K562 (cell line): Measurements from ENCODE around the gene CERS6. TPM values are rescaled to one million over a fixed set of nuclear protein-coding genes. Genes with fewer than 3 reads are reported as not detected.

Experiments
- ATAC-seq: fragments of 200-7000 bp; cut with Tn5 transposase; 3 replicates; pipeline ENCODE4 v1.9.1; 2020; ENCODE audit warnings: moderate library complexity
- BruUV-seq: library from RNA; stranded (reverse); fragments of 400-500 nt; replicated peaks from 2 replicates; lab custom pipeline; 2021; lab: Mats Ljungman, UMichigan
- CTCF ChIA-PET: fragments of 300-600 bp; formaldehyde crosslinking; extraction: SDS; loops from one replicate; lab custom pipeline; 2021; ENCODE audit warnings: low intra/inter-chr PET ratio; lab: Yijun Ruan, JAX
- POLR2A ChIA-PET: fragments of 300-600, 350-650 bp; sonication (Branson Sonifier 250); formaldehyde crosslinking; extraction: SDS; loops from one replicate; lab custom pipeline; 2021; ENCODE audit warnings: antibody characterized with exemption, inconsistent platforms; lab: Yijun Ruan, JAX
- DNase-seq, 4 experiments: peaks; one replicate each; pipeline versions ENCODE4 v3.0.0 to v3.0.0-alpha.2; 2011 to 2018; ENCODE audit warnings: low spot score in 3 of 4, mixed read lengths in 3 of 4; ENCODE audit errors: extremely low read depth in 1 of 4
- FAIRE-seq: peaks from 2 replicates; lab custom pipeline; 2011; peaks lifted over from hg19 to GRCh38; lab: Jason Lieb, UNC
- H2AFZ ChIP-seq: 2 replicates; pipeline ENCODE4 v1.6.0; 2011; ENCODE audit warnings: low read depth, low read length, control low read depth, inconsistent platforms
- H3K27ac ChIP-seq: fragments of 200-600 bp; 3 replicates; pipeline ENCODE4 v1.8.0; 2011; ENCODE audit warnings: low read depth, mild to moderate bottlenecking, control low read depth, inconsistent platforms, low read length, moderate library complexity, mixed read lengths; ENCODE audit errors: extremely low read depth
- H3K27me3 ChIP-seq, 2 experiments: fragments of 300-600 bp in 1 of 2; 2 replicates in 1 of 2; 3 replicates in 1 of 2; pipeline versions ENCODE4 v1.6.0 to v1.8.0; 2011; ENCODE audit warnings: inconsistent platforms in 2 of 2, low read length in 2 of 2, mild to moderate bottlenecking in 1 of 2, mixed read lengths in 1 of 2, moderate library complexity in 1 of 2; ENCODE audit not compliant: control insufficient read depth in 2 of 2, insufficient read depth in 2 of 2
- H3K36me3 ChIP-seq: fragments of 300-600 bp; 3 replicates; pipeline ENCODE4 v1.8.0; 2011; ENCODE audit warnings: mild to moderate bottlenecking, low read length, inconsistent platforms; ENCODE audit not compliant: control insufficient read depth, insufficient read depth
- H3K4me1 ChIP-seq, 2 experiments: fragments of 200-600 bp in 1 of 2; replicated peaks in 1 of 2; 2 replicates in 1 of 2; 3 replicates in 1 of 2; pipeline versions ENCODE4 v1.5.1 to v1.8.0; 2011; ENCODE audit warnings: inconsistent platforms in 2 of 2, low read length in 2 of 2, mild to moderate bottlenecking in 1 of 2, mixed read lengths in 1 of 2, moderate library complexity in 1 of 2; ENCODE audit not compliant: control insufficient read depth in 2 of 2, insufficient read depth in 2 of 2
- H3K4me2 ChIP-seq: 2 replicates; pipeline ENCODE4 v1.6.1; 2011; ENCODE audit warnings: low read length, control low read depth, inconsistent platforms, mixed read lengths; ENCODE audit not compliant: insufficient read depth
- H3K4me3 ChIP-seq: fragments of 200-600 bp; sonication (generic), shearing (Covaris generic); 2 replicates; pipeline ENCODE4 v1.5.1; 2016; ENCODE audit warnings: control low read depth, inconsistent platforms
- H3K79me2 ChIP-seq: fragments of 200-600 bp; 3 replicates; pipeline ENCODE4 v1.8.0; 2011; ENCODE audit warnings: low read length, inconsistent platforms; ENCODE audit not compliant: control insufficient read depth, insufficient read depth
- H3K9ac ChIP-seq, 2 experiments: 2 replicates each; pipeline versions ENCODE4 v1.6.0 to v1.6.1; 2011; ENCODE audit warnings: low read depth in 2 of 2, low read length in 2 of 2, control low read depth in 1 of 2, inconsistent platforms in 1 of 2, mild to moderate bottlenecking in 1 of 2, mixed read lengths in 1 of 2; ENCODE audit not compliant: insufficient read depth in 1 of 2
- H3K9me1 ChIP-seq: one replicate; pipeline ENCODE4 v1.6.0; 2011; ENCODE audit warnings: inconsistent platforms, mild to moderate bottlenecking, low read length, moderate library complexity; ENCODE audit not compliant: control insufficient read depth, insufficient read depth
- H3K9me3 ChIP-seq: replicated peaks from 2 replicates; pipeline ENCODE4 v1.5.1; 2011; ENCODE audit warnings: low read depth, low read length, inconsistent platforms; ENCODE audit not compliant: control insufficient read depth, insufficient read depth
- H4K20me1 ChIP-seq: replicated peaks from 2 replicates; pipeline ENCODE4 v1.6.1; 2011; ENCODE audit warnings: low read length, inconsistent platforms, mixed read lengths; ENCODE audit not compliant: control insufficient read depth, insufficient read depth
- ADNP ChIP-seq: fragments of 200-800 bp; sonication (Bioruptor generic); IDR thresholded peaks from 2 replicates; pipeline ENCODE4 v1.6.1; 2016; ENCODE audit warnings: missing genetic modification characterization, missing compliant biosample characterization
- COPS2 ChIP-seq: fragments of 450-650 bp; conservative IDR thresholded peaks from 2 replicates; pipeline ENCODE4 v1.6.1; 2016; ENCODE audit warnings: mild to moderate bottlenecking, moderate library complexity
- ELF4 ChIP-seq: fragments of 450-650 bp; formaldehyde crosslinking; IDR thresholded peaks from 2 replicates; pipeline ENCODE4 v1.4.0; 2022; ENCODE audit warnings: missing genetic modification characterization
- HMG20A ChIP-seq: fragments of 450-650 bp; formaldehyde crosslinking; conservative IDR thresholded peaks from 2 replicates; pipeline ENCODE4 v1.4.0; 2020; ENCODE audit warnings: mild to moderate bottlenecking, mixed read lengths
- JUND ChIP-seq, 2 experiments: IDR thresholded peaks; 2 replicates in 1 of 2; 3 replicates in 1 of 2; pipeline ENCODE4 v1.6.1; 2011; ENCODE audit warnings: borderline replicate concordance in 2 of 2, low read depth in 2 of 2, low read length in 2 of 2, improper control_type of control experiment in 1 of 2, missing biosample characterization in 1 of 2, missing genetic modification characterization in 1 of 2, missing genetic modification reagents in 1 of 2
- KAT7 ChIP-seq: sonication (generic); formaldehyde crosslinking; IDR thresholded peaks from 2 replicates; pipeline ENCODE4 v1.8.0; 2022; ENCODE audit warnings: missing genetic modification reagents, mild to moderate bottlenecking, borderline replicate concordance
- MAFG ChIP-seq: fragments of 450-650 bp; conservative IDR thresholded peaks from 2 replicates; pipeline ENCODE4 v1.6.1; 2016; ENCODE audit warnings: missing genetic modification characterization, missing compliant biosample characterization
- MECOM ChIP-seq: fragments of 250-450 bp; sonication (Bioruptor Pico); IDR thresholded peaks from 2 replicates; pipeline ENCODE4 v1.8.0; 2022; ENCODE audit warnings: inconsistent platforms
- NFXL1 ChIP-seq: fragments of 450-650 bp; formaldehyde crosslinking; IDR thresholded peaks from 2 replicates; pipeline ENCODE4 v1.4.0; 2021; ENCODE audit warnings: mild to moderate bottlenecking
- RCOR1 ChIP-seq, 2 experiments: IDR thresholded peaks; 2 replicates each; pipeline ENCODE4 v1.6.1; 2012; ENCODE audit warnings: low read depth in 2 of 2, low read length in 2 of 2, borderline replicate concordance in 1 of 2, improper control_type of control experiment in 1 of 2
- TEAD1 ChIP-seq, 2 experiments: fragments of 450-650 bp in 1 of 2; sonication (generic) in 1 of 2; formaldehyde crosslinking; IDR thresholded peaks; 2 replicates each; pipeline versions ENCODE4 v1.4.0 to v1.8.0; 2020 to 2022; ENCODE audit warnings: mild to moderate bottlenecking in 2 of 2, missing genetic modification reagents in 1 of 2
- TEAD2 ChIP-seq: fragments of 450-650 bp; IDR thresholded peaks from 2 replicates; pipeline ENCODE4 v1.6.1; 2016; ENCODE audit warnings: missing genetic modification characterization, control low read depth, missing compliant biosample characterization
- ZNF12 ChIP-seq: sonication (generic); formaldehyde crosslinking; IDR thresholded peaks from 2 replicates; pipeline ENCODE4 v1.4.0; 2020; ENCODE audit warnings: mild to moderate bottlenecking, missing genetic modification reagents
- WGBS: fragments of 100-300 bp; shearing (Covaris generic); methylation state at CpG from one replicate; pipeline ENCODE4 v1.1.6; 2016; ENCODE audit warnings: low coverage, mixed read lengths; ENCODE audit not compliant: insufficient coverage; ENCODE audit errors: missing lambda C conversion rate; 5-methylcytosine and 5-hydroxymethylcytosine counted together
- in situ Hi-C: fragments of 300-500 bp; cut with MboI; formaldehyde crosslinking; loops from 4 replicates; pipeline ENCODE4 v1.15.0; 2018; ENCODE audit warnings: inconsistent platforms, mixed read lengths
- intact Hi-C: fragments of 100-400 bp; cut with micrococcal nuclease; formaldehyde crosslinking; loops from 2 replicates; pipeline ENCODE4 v1.14.2; 2022
- polyA plus RNA-seq, 8 experiments: library from polyadenylated mRNA; depleted of rRNA in 4 of 8; stranded (reverse) in 5 of 8; unstranded in 3 of 8; fragments of >200 nt; fragmentation: Nextera tagmentation in 2 of 8; fragmentation: Illumina TruSeq in 1 of 8; extraction: Ambion mirVana in 2 of 8; extraction: Trizol in 1 of 8; gene quantifications; 2 replicates each; pipeline versions ENCODE4 v1.2.1 to v1.2.3, GENCODE V29; 2011 to 2014; ENCODE audit warnings: inconsistent platforms in 1 of 8, missing spikeins in 1 of 8
- total RNA-seq, 7 experiments: library from RNA; depleted of rRNA in 6 of 7; stranded (reverse); fragments of >200 nt in 6 of 7; fragmentation: Illumina TruSeq in 2 of 7; extraction: Trizol in 2 of 7; gene quantifications; 2 replicates each; pipeline versions ENCODE4 v1.2.1 to v1.2.3, GENCODE V29; 2011 to 2021; ENCODE audit warnings: low replicate concordance in 1 of 7
- TF ChIP-seq, protein P1 (sequence below), 3 experiments: fragments of 200-800 bp in 1 of 3; sonication (Bioruptor generic) in 1 of 3; sonication (generic) in 1 of 3; formaldehyde crosslinking in 1 of 3; IDR thresholded peaks; 2 replicates each; pipeline versions ENCODE4 v1.6.1 to v1.8.0; 2016 to 2022; ENCODE audit warnings: mild to moderate bottlenecking in 2 of 3, missing compliant biosample characterization in 2 of 3, missing genetic modification characterization in 2 of 3, missing genetic modification reagents in 1 of 3
- TF ChIP-seq, protein P2 (sequence below): sonication (generic); formaldehyde crosslinking; IDR thresholded peaks from 2 replicates; pipeline ENCODE4 v1.8.0; 2022; ENCODE audit warnings: missing genetic modification reagents, mild to moderate bottlenecking, borderline replicate concordance

CERS6 gene
- total and polyA plus RNA-seq, 9 of the 15 experiments (the other 6 are each of a cell fraction or from before 2014, with no cell fraction given), result 1.6 to 13.6 (median 11.4) TPM

- TF ChIP-seq NFXL1 (CRISPR knock-in tag) (no peak), MECOM (CRISPR knock-in tag) (0 out of 2 replicates have a peak, but pooled peaks have one; percentile 5), TEAD1 (CRISPR knock-in tag; IDR thresholded peaks at IDR 0.05) (no peak), ELF4 (CRISPR knock-in tag) (no peak), ADNP (0 out of 2 replicates have a peak, but pooled peaks have one; percentile 14)
- TF ChIP-seq, protein P1, sequence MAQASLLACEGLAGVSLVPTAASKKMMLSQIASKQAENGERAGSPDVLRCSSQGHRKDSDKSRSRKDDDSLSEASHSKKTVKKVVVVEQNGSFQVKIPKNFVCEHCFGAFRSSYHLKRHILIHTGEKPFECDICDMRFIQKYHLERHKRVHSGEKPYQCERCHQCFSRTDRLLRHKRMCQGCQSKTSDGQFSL (CRISPR knock-in tag; IDR thresholded peaks at IDR 0.05), result no peak
- TF ChIP-seq, protein P1 (tag; IDR thresholded peaks at IDR 0.05), result 0 out of 4 replicates have a peak, but pooled peaks of 1 of the 2 experiments have one; percentile 36
- TF ChIP-seq, all 486 proteins: peak for 18
Measured at GRCh38 chr2:168770796-168771195, 314.7 kb downstream of the CERS6 start (continued).

DNA sequence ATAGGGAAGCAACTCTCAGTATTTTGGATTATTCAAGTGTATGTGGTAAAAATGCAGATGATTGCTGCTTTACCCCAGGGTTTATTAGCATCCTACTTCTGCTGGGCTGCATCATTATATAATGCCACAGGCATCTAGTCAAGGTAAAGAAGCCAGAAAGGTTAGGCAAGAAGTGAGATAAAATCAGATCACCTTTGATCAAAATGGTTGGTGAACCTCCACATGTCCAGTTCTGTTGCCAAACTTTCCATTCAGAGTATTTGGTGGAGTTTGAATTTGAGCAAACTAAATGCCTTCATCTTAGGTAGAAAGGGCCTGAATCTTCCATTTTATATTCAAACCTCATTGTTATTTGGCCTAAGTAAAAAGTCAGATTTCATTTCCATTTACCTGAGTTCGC is 316.6 kb downstream of the CERS6 start:
- FAIRE-seq (no peak), ATAC-seq (no peak), DNase-seq (no peak)
- no TSS peak for BruUV-seq
- in situ Hi-C loops (loop anchor here (5.0 kb wide), 1 partner anchor 145 kb away; no protein-coding TSS in a partner anchor), intact Hi-C loops (loop anchor here (1.0 to 10.0 kb wide), 4 partner anchors 148 to 450 kb away; no protein-coding TSS in a partner anchor)
- Histone ChIP-seq H4K20me1 (no peaks in the 10 kb centered on the region), H3K9ac (no peak overlapping the region; a peak in 1 of 4 replicates), H3K9me1 (no peaks in the 10 kb centered on the region), H3K79me2 (no peaks in the 10 kb centered on the region), H3K4me2 (no peak overlapping the region), H2AFZ (peak overlapping the region; percentile 55; the same call in 1 of the 2 replicates), H3K9me3 (peaks cover 25% of the 10 kb centered on the region), H3K36me3 (peaks cover 17% of the 10 kb centered on the region; the same call in 2 of the 3 replicates), H3K4me3 (no peak overlapping the region), H3K4me1 (peaks cover 2 to 48% of the 10 kb centered on the region in 2 experiments; a peak in 4 of 5 replicates), H3K27me3 (no peaks in the 10 kb centered on the region), H3K27ac (peak overlapping the region; percentile 89)
- POLR2A ChIA-PET, result interaction anchor here (0.6 to 0.7 kb wide), 2 partner anchors 17 to 343 kb away, joined by 3 read pairs; no protein-coding TSS in a partner anchor
- CTCF ChIA-PET, result interaction anchor here (2.2 to 3.0 kb wide), 2 partner anchors 147 to 426 kb away, joined by 6 to 32 read pairs; no protein-coding TSS in a partner anchor
- 86% methylated on average over 1 of the region's 1 CpG for WGBS
- TF ChIP-seq JUND (IDR thresholded peaks at IDR 0.05; ENCODE audit: borderline replicate concordance, low read depth, low read length) (no peak), JUND (tag; IDR thresholded peaks at IDR 0.05; ENCODE audit: borderline replicate concordance, low read depth, low read length) (no peak), TEAD2 (tag) (0 out of 2 replicates have a peak, but pooled peaks have one; percentile 1), RCOR1 (IDR thresholded peaks at IDR 0.05; ENCODE audit: borderline replicate concordance in 1 of 2, low read depth in 2 of 2, low read length in 2 of 2) (no peak), KAT7 (CRISPR knock-in tag) (no peak), COPS2 (no peak), HMG20A (CRISPR knock-in tag) (no peak), ADNP (no peak), ZNF12 (CRISPR knock-in tag) (no peak), MAFG (tag) (no peak)
- TF ChIP-seq, protein P2, sequence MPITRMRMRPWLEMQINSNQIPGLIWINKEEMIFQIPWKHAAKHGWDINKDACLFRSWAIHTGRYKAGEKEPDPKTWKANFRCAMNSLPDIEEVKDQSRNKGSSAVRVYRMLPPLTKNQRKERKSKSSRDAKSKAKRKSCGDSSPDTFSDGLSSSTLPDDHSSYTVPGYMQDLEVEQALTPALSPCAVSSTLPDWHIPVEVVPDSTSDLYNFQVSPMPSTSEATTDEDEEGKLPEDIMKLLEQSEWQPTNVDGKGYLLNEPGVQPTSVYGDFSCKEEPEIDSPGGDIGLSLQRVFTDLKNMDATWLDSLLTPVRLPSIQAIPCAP (CRISPR knock-in tag), result no peak
